Measurements from ENCODE around the gene TRPC1.
"Not testable (repeated sequence)": the region's sequence is repeated elsewhere in the genome, so short reads cannot be mapped to it uniquely, and the experiment has no call there.

Gene TRPC1

GRCh38 chr3:142723968-142724681 is at the start of gene TRPC1:
TRPC1 (plus strand) TSS chr3:142724034; CDS start chr3:142724560, 526 bp downstream.
- DNase-seq: peak; percentile 85

- no peak for DNase-seq
Observed at GRCh38 chr3:142676151-142676550, 47.7 kb upstream of the TRPC1 start.

GRCh38 chr3:142680710-142681109 is 43.1 kb upstream of the TRPC1 start:
- no peak for DNase-seq

- DNase-seq: no peak
Observed at GRCh38 chr3:142690613-142691012, 33.2 kb upstream of the TRPC1 start.

- DNase-seq: no peak
Observed at GRCh38 chr3:142691527-142691926, 32.3 kb upstream of the TRPC1 start.

GRCh38 chr3:142693136-142693853 is 30.5 kb upstream of the TRPC1 start:
- no peak for DNase-seq

- no peak for DNase-seq
Observed at GRCh38 chr3:142694225-142694624, 29.6 kb upstream of the TRPC1 start.

GRCh38 chr3:142705198-142705597 is 18.6 kb upstream of the TRPC1 start:
- DNase-seq: no peak

GRCh38 chr3:142706321-142707127 is 17.3 kb upstream of the TRPC1 start:
- peak; percentile 5 for DNase-seq

- no peak for DNase-seq
Observed at GRCh38 chr3:142709207-142709606, 14.6 kb upstream of the TRPC1 start.

- DNase-seq: not testable (repeated sequence)
Observed at GRCh38 chr3:142714882-142715281, 9.0 kb upstream of the TRPC1 start.

GRCh38 chr3:142716102-142716501 is 7.7 kb upstream of the TRPC1 start:
- DNase-seq: no peak

GRCh38 chr3:142723665-142723967 is 218 bp upstream of the TRPC1 start:
- DNase-seq: no peak

- peak; percentile 26 for DNase-seq
Observed at GRCh38 chr3:142724682-142725356, 985 bp downstream of the TRPC1 start.

GRCh38 chr3:142725357-142725739 is 1.5 kb downstream of the TRPC1 start:
- no peak for DNase-seq

GRCh38 chr3:142726017-142726416 is 2.2 kb downstream of the TRPC1 start:
- DNase-seq: no peak

GRCh38 chr3:142732066-142732465 is 8.2 kb downstream of the TRPC1 start:
- DNase-seq: no peak

- DNase-seq: no peak
Observed at GRCh38 chr3:142734834-142735233, 11.0 kb downstream of the TRPC1 start.

GRCh38 chr3:142735462-142735861 is 11.6 kb downstream of the TRPC1 start:
- DNase-seq: no peak

- DNase-seq: no peak
Observed at GRCh38 chr3:142738396-142738795, 14.6 kb downstream of the TRPC1 start.

- DNase-seq: no peak
Observed at GRCh38 chr3:142746646-142747045, 22.8 kb downstream of the TRPC1 start.

GRCh38 chr3:142750531-142750930 is 26.7 kb downstream of the TRPC1 start:
- DNase-seq: not testable (repeated sequence)

GRCh38 chr3:142752605-142753004 is 28.8 kb downstream of the TRPC1 start:
- not testable (repeated sequence) for DNase-seq

Data from activated CD4-positive, alpha-beta T cell treated with anti-CD3 and anti-CD28 coated beads, Interleukin-2, amount 50 U/mL, for 16 hours (primary cell).